Left renal pelvis (tissue), 4 donors: ENCODE results near the gene TNFRSF6B. TPM values are rescaled to one million over a fixed set of nuclear protein-coding genes. Genes with fewer than 3 reads are reported as not detected.

Experiments
- DNase-seq, 4 donors: peaks; one replicate each; pipeline ENCODE4 v3.0.0-alpha.2; 2013; ENCODE audit warnings: low read depth in 4 of 4, low spot score in 3 of 4
- polyA plus RNA-seq, 4 donors: library from polyadenylated mRNA; unstranded; fragments of 120-200 nt; gene quantifications; one replicate each; pipeline ENCODE4 v1.2.1, GENCODE V29; 2013; ENCODE audit not compliant: insufficient read length in 4 of 4

The TNFRSF6B gene
- polyA plus RNA-seq, 4 donors, result 0.67 to 2.6 (median 1.6) TPM

DNA sequence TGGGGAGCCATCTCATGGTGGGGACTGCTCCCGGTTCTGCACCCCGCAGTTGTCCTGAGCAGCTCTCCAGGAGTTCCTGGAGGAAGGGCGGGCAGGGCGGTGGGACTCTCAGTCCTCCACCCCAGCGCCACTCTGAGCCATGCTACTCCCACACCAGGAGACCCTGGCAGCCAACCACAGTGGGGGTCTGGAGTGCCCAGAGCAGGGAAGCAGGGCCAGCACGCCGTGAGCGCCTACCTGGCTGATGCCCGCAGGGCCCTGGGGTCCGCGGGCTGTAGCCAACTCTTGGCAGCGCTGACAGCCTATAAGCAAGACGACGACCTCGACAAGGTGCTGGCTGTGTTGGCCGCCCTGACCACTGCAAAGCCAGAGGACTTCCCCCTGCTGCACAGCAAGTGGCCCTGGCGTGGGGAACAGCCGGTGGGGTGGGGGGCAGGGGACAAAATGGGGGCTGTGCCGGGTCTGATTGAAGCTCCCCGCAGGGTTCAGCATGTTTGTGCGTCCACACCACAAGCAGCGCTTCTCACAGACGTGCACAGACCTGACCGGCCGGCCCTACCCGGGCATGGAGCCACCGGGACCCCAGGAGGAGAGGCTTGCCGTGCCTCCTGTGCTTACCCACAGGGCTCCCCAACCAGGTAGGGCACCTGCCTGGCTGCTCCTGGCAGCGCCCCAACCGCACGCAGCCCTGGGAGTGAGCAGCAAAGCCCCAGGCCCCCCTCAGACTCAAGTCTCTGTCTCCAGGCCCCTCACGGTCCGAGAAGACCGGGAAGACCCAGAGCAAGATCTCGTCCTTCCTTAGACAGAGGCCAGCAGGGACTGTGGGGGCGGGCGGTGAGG is 1.6 kb upstream of the TNFRSF6B start:
- DNase-seq, result no peak

DNA sequence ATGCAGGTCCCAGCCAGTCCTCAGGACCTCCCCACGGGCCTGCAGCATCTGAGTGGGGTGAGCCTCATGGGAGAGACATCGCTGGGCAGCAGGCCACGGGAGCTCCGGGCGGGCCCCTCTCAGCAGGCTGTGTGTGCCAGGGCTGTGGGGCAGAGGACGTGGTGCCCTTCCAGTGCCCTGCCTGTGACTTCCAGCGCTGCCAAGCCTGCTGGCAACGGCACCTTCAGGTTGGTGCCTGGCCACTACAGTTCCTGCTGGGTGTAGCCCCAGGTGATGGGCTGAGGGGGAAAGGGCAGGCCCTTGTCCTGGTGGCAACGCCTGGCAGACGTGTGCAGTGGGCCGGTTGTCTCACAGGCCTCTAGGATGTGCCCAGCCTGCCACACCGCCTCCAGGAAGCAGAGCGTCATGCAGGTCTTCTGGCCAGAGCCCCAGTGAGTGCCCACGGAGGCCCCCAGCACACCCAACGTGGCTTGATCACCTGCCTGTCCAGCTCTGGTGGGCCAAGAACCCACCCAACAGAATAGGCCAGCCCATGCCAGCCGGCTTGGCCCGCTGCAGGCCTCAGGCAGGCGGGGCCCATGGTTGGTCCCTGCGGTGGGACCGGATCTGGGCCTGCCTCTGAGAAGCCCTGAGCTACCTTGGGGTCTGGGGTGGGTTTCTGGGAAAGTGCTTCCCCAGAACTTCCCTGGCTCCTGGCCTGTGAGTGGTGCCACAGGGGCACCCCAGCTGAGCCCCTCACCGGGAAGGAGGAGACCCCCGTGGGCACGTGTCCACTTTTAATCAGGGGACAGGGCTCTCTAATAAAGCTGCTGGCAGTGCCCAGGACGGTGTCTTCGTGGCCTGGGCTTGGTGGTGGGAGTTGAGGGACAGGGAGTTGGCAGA is 787 bp upstream of the TNFRSF6B start:
- no peak for DNase-seq

DNA sequence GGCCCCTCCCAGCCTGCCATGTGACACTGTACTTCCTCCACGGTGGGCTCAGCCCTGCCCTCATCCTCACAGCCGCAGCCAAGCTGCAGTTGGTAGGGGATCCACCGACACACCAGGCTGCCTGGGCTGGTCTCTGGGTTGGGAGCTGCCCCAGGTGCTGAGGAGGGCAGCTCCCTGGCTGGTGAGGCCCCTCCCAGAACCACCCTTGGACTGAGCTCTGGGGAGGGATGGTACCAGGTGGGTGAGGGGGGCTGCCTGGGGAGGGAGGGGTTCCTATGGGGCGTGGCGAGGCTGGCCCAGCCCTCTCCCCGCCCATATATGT is 185 bp upstream of the TNFRSF6B start:
- peak in 2 of 4 donors; percentile 31 to 45 for DNase-seq

DNA sequence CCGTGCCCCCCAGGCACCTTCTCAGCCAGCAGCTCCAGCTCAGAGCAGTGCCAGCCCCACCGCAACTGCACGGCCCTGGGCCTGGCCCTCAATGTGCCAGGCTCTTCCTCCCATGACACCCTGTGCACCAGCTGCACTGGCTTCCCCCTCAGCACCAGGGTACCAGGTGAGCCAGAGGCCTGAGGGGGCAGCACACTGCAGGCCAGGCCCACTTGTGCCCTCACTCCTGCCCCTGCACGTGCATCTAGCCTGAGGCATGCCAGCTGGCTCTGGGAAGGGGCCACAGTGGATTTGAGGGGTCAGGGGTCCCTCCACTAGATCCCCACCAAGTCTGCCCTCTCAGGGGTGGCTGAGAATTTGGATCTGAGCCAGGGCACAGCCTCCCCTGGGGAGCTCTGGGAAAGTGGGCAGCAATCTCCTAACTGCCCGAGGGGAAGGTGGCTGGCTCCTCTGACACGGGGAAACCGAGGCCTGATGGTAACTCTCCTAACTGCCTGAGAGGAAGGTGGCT is 960 bp downstream of the TNFRSF6B start:
- DNase-seq, result no peak

DNA sequence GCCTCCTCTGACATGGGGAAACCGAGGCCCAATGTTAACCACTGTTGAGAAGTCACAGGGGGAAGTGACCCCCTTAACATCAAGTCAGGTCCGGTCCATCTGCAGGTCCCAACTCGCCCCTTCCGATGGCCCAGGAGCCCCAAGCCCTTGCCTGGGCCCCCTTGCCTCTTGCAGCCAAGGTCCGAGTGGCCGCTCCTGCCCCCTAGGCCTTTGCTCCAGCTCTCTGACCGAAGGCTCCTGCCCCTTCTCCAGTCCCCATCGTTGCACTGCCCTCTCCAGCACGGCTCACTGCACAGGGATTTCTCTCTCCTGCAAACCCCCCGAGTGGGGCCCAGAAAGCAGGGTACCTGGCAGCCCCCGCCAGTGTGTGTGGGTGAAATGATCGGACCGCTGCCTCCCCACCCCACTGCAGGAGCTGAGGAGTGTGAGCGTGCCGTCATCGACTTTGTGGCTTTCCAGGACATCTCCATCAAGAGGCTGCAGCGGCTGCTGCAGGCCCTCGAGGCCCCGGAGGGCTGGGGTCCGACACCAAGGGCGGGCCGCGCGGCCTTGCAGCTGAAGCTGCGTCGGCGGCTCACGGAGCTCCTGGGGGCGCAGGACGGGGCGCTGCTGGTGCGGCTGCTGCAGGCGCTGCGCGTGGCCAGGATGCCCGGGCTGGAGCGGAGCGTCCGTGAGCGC is 1.6 kb downstream of the TNFRSF6B start:
- DNase-seq, result no peak

DNA sequence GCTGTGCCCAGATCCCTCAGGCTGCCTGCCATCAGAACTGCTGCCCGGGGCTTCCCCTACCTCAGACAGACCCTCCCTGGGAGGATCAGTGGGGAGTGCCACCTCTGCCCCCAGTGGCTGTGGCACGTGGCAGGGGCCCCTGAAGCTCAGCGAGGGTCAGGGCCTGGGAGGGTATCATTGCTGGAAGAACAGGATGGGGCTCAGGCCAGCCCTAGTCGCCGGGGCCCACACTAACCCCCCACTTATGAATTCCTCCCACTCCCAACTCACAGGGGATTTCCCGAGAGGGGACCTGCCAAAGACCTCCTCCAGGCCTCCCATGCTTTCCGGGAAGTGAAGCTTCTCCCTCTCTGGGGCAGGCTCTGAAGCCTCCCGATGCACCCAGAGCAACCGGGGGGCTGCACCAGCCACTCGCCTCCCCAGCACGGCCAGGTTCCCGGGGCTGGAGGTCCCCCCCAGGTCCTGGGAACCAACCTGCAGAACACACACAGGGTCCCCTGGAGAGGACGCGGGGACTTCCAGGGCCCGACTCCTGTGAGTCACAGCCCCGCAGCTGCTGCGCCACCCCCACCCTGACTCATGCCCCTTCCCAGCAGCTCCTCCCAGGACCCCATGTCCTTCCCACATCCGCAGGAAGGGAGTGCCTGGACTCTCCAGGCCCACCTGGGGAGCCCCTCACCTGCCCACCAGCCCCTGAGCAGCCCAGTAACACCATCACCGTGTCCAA is 2.5 kb downstream of the TNFRSF6B start:
- DNase-seq, result no peak

DNA sequence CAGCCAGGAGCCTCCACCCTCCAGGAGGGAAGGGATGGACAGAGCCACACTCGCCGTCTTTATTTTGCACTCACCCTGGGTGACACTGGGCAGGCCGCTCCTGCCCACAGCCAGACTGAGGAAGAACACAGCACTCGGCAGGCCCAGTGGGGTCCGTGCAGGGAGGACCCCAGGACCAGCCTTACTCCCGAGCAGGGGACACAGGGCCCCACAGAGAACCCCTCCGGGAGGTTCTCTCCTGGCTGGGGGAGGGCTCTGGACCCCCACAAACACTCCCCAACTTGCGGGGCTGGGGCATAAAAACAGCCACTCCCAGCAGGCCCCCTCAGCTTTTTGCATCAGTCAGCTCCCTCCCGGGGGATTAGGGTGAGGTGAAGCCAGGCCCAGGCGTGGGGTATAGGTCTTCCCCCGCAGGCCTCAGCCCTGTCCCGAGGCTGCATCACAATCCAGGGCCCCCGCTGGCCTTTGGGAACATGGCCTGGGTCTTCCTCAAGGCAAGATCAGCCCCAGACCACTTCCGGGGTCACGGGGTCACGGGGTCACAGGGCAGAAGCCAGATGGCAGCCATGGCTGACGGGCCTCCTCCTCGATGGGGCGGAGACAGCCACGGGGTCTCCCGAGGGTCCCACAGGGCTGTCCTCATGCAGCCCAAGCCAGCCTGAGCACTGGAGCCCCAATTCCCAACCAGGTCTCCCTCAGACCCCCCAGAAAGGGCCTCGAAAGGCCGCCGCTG is 3.2 kb downstream of the TNFRSF6B start:
- DNase-seq, result no peak

DNA sequence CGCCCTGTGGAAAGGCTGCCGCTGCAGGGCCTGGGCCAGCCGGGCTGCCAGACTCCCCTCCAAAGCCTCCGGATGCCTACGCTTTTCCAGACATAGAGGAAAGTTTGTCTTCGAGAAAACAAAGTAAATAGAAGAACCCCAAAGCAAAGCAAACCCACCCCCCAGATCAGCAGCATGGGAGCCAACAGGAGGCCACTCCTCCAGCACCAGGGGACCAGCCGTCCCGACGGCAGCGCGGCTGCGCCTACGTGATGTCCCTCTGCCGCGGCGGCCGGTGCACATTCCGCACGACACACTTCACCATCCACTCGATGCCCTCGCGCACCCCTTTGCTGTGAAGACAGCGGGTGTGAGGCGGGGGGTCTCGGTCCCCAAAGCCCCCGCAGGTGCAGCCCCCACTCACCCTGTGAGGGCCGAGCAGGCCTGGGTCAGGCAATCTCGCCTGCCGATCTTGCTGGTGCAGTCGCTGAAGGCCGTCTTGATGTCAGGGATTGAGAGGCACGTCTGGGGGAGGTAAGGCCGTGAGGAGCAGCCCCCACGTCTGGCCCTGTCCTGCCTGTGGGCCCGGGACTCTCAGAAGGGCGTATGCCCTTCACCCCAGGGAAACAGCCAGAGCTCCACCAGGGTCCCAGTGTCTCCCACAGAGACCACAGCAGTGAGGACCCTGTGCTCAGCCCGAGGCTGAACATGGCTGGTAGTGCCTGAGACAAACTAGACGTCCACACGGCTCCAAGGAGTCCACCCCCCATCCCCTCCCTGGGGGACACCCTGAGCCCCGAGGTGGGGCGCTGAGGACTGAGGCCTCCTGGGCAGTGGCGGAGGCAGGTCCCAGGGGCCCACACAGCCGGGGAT is 4.0 kb downstream of the TNFRSF6B start:
- no peak for DNase-seq

DNA sequence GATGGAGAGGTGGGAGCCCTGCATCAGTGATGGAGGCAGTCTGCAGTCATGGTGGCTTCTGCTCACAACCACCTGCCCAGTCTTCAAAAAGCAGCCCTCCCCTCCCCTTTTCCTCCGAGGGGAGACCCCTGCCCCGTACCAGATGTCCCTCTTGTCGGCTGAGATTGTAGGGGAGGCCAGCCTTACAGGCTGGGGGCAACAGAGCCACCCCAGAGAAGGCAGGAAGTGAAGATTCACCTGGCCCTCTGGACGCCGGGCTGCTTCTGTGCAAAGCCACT is 4.5 kb downstream of the TNFRSF6B start:
- no peak for DNase-seq

DNA sequence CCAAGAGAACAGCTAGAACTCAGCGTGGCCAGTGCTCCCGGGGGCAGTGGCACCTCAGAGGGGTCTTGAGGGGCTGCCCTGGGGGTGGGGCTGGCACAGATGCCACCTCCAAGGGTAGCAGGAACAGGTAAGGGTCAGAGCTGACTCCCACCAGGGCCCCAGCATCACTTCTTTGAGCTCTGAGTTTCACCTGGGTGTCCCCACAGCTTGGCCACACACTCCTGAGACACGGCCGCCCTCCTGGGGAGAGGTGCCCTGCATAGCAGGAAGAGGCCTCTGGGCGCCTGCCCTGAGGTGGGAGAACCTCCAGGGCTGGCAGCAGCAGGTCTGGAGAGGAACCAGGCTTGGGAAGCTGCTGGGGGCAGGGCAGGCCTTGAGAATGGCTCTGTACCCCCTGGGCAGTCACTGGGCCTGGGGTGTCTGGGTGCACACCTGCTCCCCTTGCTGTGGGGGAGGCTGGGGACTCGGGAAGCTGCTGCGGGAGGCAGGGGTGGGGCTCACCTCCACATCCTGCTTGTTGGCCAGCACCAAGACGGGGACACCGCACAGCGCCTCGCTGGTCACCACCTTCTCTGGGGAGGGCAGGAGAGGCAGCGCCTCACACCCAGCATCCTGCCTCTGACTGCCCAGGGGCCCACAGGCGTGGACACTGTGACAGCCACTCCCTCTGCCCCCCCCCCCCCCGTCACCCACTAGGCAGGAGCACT is 5.0 kb downstream of the TNFRSF6B start:
- no peak for DNase-seq

DNA sequence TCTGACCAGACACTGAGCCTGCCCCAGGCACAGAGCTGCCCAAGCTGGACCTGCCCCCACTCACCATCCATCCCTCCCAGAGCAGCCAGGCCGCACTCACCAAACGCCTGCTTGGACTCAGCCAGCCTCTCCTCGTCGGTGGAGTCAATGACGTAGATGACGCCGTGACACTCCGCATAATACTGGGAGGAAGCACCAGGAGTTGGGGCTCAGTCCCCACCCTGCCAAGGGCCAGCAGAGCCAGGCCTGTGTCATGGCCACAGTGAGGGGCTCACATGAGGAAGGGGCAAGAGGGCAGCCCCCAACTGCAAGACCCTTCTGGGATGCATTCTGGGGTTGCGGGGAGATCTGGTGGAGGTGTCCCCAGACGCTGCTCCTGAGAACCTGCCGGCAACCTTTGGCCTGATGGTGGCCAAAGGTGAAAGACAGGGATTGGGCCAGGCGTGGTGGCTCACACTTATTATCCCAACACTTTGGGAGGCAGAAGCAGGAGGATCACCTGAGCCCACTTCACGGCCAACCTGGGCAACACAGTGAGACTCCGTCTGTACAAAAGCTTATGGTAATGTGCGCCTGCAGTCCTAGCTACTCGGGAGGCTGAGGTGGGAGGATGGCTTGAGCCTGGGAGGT is 5.7 kb downstream of the TNFRSF6B start:
- DNase-seq, result no peak

DNA sequence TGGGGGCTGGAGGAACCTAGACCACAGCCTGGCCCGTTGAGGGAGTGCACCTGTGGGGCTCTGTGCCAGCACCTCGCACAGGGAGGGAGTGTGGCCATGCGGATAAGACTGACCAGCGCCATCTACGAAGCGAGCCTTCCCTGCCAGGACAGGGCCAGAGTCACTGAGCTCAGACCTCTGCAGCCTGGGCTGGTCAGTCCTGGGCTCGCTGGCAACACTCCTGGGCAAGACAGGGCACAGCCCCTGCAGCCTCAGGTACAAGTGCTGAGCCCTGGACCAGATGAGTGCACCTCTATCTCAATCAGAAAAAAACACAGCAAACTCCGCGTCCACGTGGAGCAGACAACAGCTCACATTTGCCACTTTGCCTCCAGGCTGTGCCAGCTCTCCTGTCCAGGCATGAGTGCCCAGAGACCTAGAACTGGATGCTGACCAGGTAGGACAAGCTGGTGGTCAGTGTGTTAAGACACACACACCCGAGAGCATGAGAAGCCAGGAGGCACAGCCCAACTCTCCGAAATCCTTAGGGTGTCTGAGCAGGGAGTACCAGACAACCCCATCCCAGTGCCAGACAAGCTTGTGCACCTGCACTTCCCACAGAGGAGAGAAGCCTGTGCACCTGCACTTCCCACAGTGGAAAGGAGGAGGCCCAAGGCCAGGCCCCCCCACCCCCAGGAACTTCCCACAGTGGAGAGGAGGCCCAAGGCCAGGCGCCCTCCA is 6.5 kb downstream of the TNFRSF6B start:
- no peak for DNase-seq

DNA sequence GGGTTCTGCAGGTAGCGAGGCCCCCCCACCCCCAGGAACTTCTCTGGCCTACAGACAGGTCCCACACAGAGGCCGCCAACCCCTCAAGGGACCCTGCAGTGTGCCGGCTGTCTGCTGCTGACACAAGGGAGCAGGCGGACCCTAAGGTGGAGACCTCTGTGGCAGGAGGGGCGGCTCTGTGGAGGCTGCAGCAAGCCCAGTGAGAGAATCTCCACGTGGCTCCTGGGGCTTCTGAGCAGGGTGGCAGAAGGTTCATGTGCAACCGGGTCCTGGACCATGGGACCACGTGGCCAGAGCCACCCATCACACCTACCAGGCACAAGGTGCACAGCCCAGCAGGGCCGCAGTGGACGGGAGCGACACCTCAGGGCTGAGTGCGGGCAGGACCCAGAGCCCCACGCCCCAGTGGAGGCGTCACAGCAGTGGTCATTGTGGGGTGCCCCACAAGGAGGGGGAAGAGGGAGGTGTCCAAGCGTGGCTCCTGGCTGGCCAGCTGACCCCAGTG is 7.1 kb downstream of the TNFRSF6B start:
- DNase-seq, result no peak

DNA sequence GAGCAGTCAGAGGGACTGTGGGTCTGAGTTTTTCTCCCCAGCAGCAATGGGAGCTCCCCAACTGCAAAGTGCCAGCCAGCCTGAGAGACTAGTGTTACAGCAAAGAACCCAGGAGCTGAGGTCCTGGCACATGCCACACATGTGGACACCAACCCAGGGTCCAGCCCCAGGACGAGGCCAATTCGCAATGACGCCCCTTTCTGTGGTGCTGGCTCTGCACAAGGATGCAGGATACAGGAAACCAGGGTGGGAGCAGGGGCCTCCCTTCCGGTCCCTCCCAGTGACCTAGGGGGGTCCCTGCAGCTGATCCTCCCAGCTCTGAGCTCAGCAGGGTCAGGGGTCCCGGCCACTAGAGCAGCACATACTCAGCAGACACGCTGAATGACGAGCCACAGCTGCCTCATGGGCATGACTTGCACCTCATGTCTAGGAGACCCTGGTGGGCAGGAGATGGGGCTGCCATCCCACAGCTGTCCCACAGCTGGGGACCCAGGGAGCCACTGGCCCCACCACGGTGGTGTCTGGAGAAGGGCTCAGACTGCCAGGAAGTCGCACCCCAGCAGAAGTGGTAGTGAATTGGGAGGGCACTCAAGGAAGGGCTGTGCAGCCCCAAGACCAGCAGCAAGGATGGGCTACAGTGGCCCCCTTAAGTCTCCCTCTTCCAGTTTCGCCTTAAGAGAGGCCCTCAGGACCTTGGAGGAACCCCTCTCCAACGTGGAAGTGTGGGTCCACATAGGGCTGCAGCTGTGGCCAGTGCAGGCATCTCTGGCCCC is 7.7 kb downstream of the TNFRSF6B start:
- DNase-seq, result no peak

DNA sequence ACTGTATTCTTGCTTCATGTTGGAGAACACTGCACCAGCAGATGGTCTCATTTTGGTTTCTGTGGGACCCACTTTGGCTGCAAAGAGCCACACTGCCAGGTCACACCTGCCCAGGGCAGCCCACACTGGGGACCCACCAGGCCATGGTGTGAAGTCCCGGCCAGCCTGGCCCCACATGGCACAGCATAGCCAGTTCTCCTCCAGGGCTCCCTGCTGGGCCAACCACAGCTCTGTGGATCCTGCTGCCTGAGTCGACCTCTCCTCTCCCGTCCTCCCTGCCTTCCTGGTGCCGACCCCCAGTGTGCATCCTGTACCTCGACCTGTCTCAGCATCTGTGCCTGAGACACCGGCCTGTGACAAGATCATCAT is 8.3 kb downstream of the TNFRSF6B start:
- no peak for DNase-seq

DNA sequence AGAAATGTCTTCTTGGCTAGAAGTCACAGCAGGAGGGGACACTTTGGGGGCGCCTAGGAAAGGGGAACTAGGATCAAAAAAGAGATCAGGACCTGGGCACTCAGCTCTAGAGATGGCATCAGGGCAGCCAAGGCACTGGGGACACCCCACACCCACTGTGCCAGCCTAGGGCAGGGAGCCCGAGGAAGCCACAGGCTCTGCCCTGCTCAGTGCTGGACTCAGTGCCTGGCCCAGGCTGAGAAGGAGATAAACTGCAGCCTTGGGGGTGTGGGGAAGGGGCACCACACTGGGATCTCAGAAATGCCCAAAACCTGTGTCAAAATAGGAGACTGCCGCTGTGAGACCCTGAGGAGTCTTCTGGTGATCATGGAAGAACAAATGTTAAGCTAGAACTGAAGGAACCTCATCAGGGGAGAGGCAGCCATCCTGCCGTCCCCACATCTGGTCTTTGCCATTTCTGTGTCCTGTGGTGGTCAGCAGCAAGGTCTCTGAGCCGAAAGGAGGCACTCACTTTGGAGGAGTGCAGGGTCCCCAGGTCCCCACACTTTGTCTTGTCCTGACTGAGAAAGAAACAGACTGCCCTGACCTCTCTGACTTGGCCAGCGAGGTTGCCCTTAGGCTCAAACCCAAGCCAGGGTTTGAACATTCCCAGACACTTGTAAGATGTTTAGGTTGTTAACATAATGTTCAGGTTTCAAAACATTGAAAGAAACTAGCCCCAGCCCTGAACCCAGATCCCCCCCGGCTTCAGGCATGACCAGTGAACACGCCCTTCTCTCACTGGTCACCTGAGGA is 9.0 kb downstream of the TNFRSF6B start:
- no peak for DNase-seq
